ENCODE results near the gene PFDN6.

The PFDN6 gene

DNA sequence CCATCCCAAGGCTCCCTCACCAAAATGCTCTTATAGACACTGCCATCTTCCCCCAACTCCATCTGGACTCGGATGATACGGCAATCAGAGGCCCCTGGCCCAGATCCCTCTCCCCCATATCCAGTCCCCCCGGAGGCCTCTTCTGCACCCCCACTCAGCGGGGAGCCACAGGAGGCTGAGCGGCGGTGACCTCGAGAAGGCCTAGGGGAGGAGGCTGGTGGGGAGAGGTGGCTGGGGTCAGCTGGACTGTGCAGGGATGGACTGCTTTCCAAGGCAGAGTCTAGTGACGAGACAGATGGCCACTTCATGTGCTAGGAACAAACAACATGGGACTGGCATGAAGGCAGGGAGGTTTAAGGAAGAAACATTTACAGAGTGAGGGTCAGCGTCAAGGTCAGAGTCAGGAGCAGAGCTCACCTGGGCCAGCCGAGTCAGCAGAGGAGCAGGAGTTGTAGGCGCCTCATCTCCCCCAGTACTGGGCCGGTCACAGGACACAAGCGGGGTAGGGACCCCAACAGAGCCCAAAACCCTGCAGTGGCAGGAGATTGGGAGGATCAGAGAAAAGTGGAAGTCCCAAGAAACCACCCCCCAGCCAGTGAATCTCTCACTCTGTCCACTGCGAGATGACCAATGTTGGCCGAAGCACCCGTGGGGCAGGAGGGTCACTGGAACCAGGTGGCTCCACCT, 3.7 kb downstream of the PFDN6 start:
- FAIRE-seq (no peak), DNase-seq (ENCODE audit: insufficient read length, low spot score) (no peak)
- TF ChIP-seq, protein P1, sequence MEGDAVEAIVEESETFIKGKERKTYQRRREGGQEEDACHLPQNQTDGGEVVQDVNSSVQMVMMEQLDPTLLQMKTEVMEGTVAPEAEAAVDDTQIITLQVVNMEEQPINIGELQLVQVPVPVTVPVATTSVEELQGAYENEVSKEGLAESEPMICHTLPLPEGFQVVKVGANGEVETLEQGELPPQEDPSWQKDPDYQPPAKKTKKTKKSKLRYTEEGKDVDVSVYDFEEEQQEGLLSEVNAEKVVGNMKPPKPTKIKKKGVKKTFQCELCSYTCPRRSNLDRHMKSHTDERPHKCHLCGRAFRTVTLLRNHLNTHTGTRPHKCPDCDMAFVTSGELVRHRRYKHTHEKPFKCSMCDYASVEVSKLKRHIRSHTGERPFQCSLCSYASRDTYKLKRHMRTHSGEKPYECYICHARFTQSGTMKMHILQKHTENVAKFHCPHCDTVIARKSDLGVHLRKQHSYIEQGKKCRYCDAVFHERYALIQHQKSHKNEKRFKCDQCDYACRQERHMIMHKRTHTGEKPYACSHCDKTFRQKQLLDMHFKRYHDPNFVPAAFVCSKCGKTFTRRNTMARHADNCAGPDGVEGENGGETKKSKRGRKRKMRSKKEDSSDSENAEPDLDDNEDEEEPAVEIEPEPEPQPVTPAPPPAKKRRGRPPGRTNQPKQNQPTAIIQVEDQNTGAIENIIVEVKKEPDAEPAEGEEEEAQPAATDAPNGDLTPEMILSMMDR (IDR thresholded peaks at IDR 0.05; ENCODE audit: insufficient read depth, missing control alignments), result no peak

DNA sequence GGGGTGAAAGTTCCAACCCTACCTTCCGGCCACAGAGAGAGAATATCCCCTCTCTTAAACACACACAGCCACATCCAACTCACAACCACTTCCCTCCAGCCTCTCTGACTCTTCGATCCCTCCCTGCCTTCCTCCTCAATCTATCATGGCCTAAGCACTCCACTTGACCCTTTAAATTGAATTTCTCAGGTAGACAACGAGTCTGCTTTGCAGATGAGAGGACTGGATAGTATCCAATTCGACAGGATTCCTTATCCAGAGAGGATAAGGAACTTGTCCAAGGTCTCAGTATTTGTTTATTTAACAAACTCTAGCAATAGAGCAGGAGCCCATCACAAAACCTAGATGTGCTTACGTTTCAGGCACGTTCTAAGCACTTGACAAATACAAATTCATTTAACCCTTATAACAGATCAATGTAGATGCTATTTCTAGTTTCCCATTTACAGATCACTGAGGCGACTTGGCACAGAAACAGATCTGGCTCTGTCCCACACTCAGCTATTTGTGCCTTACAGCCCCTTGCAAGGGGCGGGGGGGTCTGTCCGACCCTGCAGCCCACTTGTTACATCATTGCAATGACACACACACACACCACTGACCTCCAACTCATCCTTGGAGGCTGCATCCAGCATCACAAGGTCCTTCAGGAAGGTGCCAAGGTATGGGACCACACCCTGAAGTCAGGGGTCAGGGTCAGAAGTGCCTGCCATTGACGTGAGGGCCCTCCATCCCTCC, 4.9 kb downstream of the PFDN6 start:
- FAIRE-seq, result no peak
- TF ChIP-seq, protein P1 (IDR thresholded peaks at IDR 0.05; ENCODE audit: insufficient read depth, missing control alignments), result no peak
- no peak for DNase-seq (ENCODE audit: insufficient read length, low spot score)

DNA sequence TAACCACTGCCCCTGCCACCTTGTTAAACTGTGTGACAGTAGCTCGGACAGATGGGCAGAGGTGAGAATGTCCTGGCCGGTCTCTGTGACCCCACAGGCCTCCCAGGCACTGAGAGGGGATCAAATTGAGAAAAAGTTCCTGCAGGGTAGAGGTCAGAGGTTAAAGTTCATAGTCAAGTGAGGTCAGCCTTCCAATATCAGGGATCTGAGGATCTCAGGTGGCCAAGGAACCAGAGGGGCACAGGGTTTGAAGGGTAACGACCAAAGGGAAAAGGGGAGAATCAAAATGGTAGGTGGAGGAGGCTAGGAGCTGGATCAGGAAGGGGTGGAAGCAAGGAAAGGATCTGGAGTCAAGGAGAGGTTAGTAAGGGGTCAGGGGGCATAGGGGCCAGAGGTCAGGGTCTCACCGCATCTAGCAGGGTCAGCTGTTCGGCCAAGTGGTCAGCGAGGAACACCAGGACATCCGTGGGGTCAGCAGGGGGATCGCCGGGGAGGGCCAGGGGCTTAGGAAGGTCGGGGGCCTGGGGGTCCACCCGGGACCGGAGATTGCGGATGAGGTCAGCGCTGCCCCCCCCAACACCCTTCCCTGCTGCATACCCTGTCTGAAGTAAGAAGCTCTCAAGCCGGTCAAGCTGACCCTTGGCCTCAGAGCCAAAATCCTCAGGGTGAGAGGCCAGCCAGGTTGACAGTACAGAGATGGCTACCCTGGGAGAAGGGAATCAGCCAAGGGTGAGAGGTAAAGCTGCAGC, 6.4 kb downstream of the PFDN6 start:
- DNase-seq (ENCODE audit: insufficient read length, low spot score) (no peak), FAIRE-seq (no peak)
- TF ChIP-seq, protein P1 (IDR thresholded peaks at IDR 0.05; ENCODE audit: insufficient read depth, missing control alignments), result no peak

DNA sequence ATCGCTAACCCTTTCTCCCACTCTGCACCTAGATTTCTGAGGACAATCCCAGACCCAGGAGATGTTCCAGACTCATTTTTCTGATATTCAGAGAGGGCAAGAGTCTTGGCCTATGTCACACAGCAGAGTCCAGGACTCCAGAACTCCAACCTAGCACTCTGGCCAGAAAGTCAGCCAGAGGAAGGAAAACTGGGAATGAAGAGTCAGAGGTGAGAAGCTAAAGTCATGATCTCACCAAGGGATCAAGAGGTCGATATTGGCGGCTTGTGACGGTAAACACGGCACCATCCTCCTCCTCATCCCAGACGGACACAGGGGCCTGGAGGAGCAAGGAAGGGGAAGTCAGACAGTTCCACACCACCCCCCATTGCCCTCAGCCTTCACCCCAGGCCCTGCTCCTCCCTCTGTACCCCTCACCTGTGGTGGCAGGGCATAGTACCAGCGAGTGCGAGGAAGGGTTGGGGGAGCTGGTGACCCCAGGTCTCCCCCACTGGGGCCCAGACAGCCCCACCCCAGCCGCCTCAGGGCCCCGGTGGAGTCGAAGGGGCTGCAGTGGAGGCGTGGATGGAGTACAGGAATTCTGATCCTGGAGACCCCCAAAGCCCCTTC, 7.5 kb downstream of the PFDN6 start:
- FAIRE-seq (no peak), DNase-seq (ENCODE audit: insufficient read length, low spot score) (no peak)
- TF ChIP-seq, protein P1 (IDR thresholded peaks at IDR 0.05; ENCODE audit: insufficient read depth, missing control alignments), result no peak

DNA sequence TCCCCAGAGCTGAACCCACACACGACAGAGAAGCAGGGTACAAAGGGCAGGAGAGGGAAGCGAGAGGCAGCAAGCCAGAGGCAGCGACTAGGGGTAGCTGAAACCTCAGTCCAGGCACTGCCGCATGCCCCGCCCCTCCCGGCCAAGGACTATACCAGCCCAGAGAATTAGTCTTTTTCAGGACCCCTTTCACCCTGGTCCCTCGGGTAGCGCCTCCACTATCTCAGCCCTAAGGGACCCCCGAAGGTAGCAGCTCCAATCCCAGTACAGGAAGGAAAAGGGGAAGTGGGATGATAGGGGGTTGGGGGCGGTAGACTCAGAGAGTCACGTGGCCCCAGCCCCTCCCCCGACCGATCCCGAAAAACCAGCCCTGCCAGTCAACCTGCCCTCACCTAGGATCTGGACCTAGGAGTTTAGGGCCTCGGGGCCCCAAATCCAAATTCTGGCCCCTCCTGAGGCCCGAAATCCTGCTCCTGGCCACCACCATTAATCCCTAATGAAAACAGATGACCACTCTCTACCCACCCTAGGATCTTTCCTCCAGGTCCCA, 8.1 kb downstream of the PFDN6 start:
- FAIRE-seq (no peak), DNase-seq (ENCODE audit: insufficient read length, low spot score) (no peak)
- TF ChIP-seq, protein P1 (IDR thresholded peaks at IDR 0.05; ENCODE audit: insufficient read depth, missing control alignments), result no peak

DNA sequence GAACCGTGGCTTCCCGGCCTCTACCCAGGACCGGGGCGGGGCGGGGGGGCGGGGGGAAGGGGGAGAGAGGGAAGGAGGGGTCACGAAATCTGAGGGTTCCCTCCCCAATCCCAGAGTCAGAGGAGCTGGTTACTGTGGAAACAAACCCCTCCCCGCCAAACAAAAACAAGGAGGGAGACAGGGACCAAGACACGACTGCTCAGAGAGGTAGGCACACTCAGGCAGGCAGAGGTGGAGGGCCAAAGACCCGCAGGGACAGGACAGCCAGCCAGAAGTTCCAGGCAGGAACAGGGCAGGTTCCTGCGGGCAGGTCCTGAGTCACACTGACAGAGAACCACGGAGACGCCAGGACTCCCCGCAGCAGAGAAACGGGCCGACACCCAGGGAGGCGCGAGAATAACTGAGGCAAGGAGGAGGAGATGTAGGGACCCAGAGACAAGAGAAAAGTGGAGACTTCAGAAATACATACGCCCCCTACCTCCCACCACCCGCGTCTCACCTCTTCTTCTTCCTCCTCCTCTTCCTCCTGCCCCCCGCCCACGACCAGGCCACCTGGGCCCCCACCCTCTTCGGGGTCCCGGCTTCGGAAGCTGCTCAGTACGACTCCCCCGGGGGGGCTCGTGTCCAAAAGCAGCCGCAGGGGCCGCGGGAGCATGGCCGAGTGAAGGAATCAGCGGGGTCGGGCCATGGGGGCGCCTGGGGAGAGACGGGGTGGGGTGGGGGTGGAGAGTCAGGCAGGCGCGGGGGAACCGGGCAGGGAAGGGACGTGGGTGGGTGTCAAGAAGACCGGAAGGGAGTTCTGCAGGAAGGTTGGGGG, 8.8 kb downstream of the PFDN6 start:
- TF ChIP-seq, protein P1 (IDR thresholded peaks at IDR 0.05; ENCODE audit: insufficient read depth, missing control alignments), result no peak
- FAIRE-seq (no peak), DNase-seq (ENCODE audit: insufficient read length, low spot score) (no peak)
